Adrenal gland (tissue), 12 donors: ENCODE measurements around the gene FCER1A. TPM values are rescaled to one million over a fixed set of nuclear protein-coding genes. Genes with fewer than 3 reads are reported as not detected.
A peak's percentile ranks its signal among the peaks of the same experiment; 100 is the strongest.
"Not testable (repeated sequence)": the region's sequence is repeated elsewhere in the genome, so short reads cannot be mapped to it uniquely, and the experiment has no call there.

Source experiments
- DNase-seq, 7 donors: peaks; one replicate each; pipeline ENCODE4 v3.0.0-alpha.2; 2019 to 2020
- H3K27ac ChIP-seq, 5 donors: fragments of 200-600 bp; sonication (generic) in 4 of 5; 1 replicate in 3 of 5; 2 replicates in 2 of 5; pipeline versions ENCODE4 v1.5.1 to v1.8.0; 2016 to 2020; ENCODE audit warnings: mild to moderate bottlenecking in 1 of 5
- H3K27me3 ChIP-seq: fragments of 200-600 bp; 2 replicates; pipeline ENCODE4 v1.8.0; 2021
- H3K36me3 ChIP-seq, 2 donors: fragments of 200-600 bp; replicated peaks in 1 of 2; 1 replicate in 1 of 2; 2 replicates in 1 of 2; pipeline versions ENCODE4 v1.5.1 to v1.8.0; 2018 to 2022
- H3K4me1 ChIP-seq, 2 donors: fragments of 200-600 bp; replicated peaks in 1 of 2; 1 replicate in 1 of 2; 2 replicates in 1 of 2; pipeline versions ENCODE4 v1.5.1 to v1.8.0; 2018 to 2021
- H3K4me3 ChIP-seq, 4 donors: fragments of 200-600 bp; sonication (generic) in 3 of 4; one replicate each; pipeline ENCODE4 v1.5.1; 2016 to 2018
- H3K9me3 ChIP-seq, 3 donors: fragments of 200-600 bp; sonication (generic) in 1 of 3; replicated peaks in 1 of 3; 1 replicate in 2 of 3; 2 replicates in 1 of 3; pipeline versions ENCODE4 v1.5.1 to v1.8.0; 2016 to 2021
- CTCF ChIP-seq, 6 experiments: fragments of 450-650 bp in 4 of 6; fragments of 200-600 bp in 2 of 6; sonication (generic) in 1 of 6; IDR thresholded peaks; 1 replicate in 5 of 6; 2 replicates in 1 of 6; pipeline versions ENCODE4 v1.5.1 to v1.8.0; 2016 to 2021; ENCODE audit warnings: antibody characterized with exemption in 6 of 6, mild to moderate bottlenecking in 2 of 6, moderate library complexity in 1 of 6
- POLR2A ChIP-seq, 2 donors: fragments of 450-650 bp; IDR thresholded peaks; one replicate each; pipeline ENCODE4 v1.6.1; 2017; ENCODE audit warnings: antibody characterized with exemption in 2 of 2, mild to moderate bottlenecking in 2 of 2, moderate library complexity in 1 of 2
- WGBS, 4 donors: extraction: QIAGEN DNeasy Blood & Tissue Kit in 2 of 4; methylation state at CpG; one replicate each; pipeline versions ENCODE4 v1.1.5 to v1.1.7; 2013 to 2017; 5-methylcytosine and 5-hydroxymethylcytosine counted together
- intact Hi-C, 2 donors: fragments of 100-400 bp; cut with DNase I; formaldehyde crosslinking; loops; one replicate each; pipeline versions ENCODE4 v1.14.1 to v1.15.0; 2022 to 2023
- polyA plus RNA-seq, 3 donors: library from polyadenylated mRNA; stranded (reverse); fragments of 200-250 nt in 2 of 3; fragments of 350-450 nt in 1 of 3; fragmentation: Illumina TruSeq in 1 of 3; extraction: RNeasy Lipid Tissue Mini Kit (QIAGEN cat#74804) in 1 of 3; gene quantifications; one replicate each; pipeline ENCODE4 v1.2.3, GENCODE V29; 2013 to 2014
- total RNA-seq, 9 donors: library from RNA; depleted of rRNA in 4 of 9; stranded (reverse); fragments of >200 nt in 4 of 9; fragments of 120-200 nt in 1 of 9; fragmentation: NEBNext Ultra II Directional in 1 of 9; extraction: Animal tissue kit (Norgen Biotek cat#: 25700) in 1 of 9; gene quantifications; one replicate each; pipeline versions ENCODE4 v1.1.0 to v1.2.4, GENCODE V29; 2013 to 2023
- donor health status: healthy with polysubstance abuse.
- donor health status: Bipolar disorder and iron deficiency.
- donor health status: DM: yes; HTN: yes; CAD: no.
- donor health status: DM: no; HTN: no; CAD: no.
- donor health status: DM: no; HTN: no; CAD: no.
- donor health status: DM: yes; HTN: yes; CAD: no.

Gene FCER1A
- total and polyA plus RNA-seq, 12 donors, result 0.28 to 2.1 (median 0.68) TPM; not detected in 3

- H3K4me3 ChIP-seq, result no peak overlapping the region
- H3K9me3 ChIP-seq, result no peaks in the 10 kb centered on the region
- intact Hi-C loops, result no loop called here
- no peak overlapping the region for H3K27ac ChIP-seq
- H3K36me3 ChIP-seq, result no peaks in the 10 kb centered on the region
- no peaks in the 10 kb centered on the region for H3K4me1 ChIP-seq
- DNase-seq, result no peak
- H3K27me3 ChIP-seq, result no peaks in the 10 kb centered on the region
- TF ChIP-seq POLR2A (IDR thresholded peaks at IDR 0.05) (no peak), CTCF (IDR thresholded peaks at IDR 0.05) (no peak)
Measured at GRCh38 chr1:159338018-159338417, 35.9 kb downstream of the FCER1A start.

GRCh38 chr1:159339536-159339935 is 37.4 kb downstream of the FCER1A start:
- H3K36me3 ChIP-seq, result no peaks in the 10 kb centered on the region
- intact Hi-C loops, result no loop called here
- peak in 1 of 7 donors; percentile 13 for DNase-seq
- H3K4me3 ChIP-seq, result no peak overlapping the region
- no peak overlapping the region for H3K27ac ChIP-seq
- TF ChIP-seq CTCF (IDR thresholded peaks at IDR 0.05) (no peak), POLR2A (IDR thresholded peaks at IDR 0.05) (no peak)
- 57 to 78% (median 66%) methylated on average over 1 of the region's 1 CpG for WGBS, 4 donors
- no peaks in the 10 kb centered on the region for H3K4me1 ChIP-seq
- no peaks in the 10 kb centered on the region for H3K27me3 ChIP-seq
- H3K9me3 ChIP-seq, result no peaks in the 10 kb centered on the region

GRCh38 chr1:159341736-159342135 is 39.6 kb downstream of the FCER1A start:
- Histone ChIP-seq H3K27me3 (no peaks in the 10 kb centered on the region), H3K9me3 (no peaks in the 10 kb centered on the region), H3K4me3 (no peak overlapping the region), H3K36me3 (no peaks in the 10 kb centered on the region), H3K4me1 (no peaks in the 10 kb centered on the region), H3K27ac (no peak overlapping the region)
- intact Hi-C loops, result no loop called here
- no peak for TF ChIP-seq CTCF (IDR thresholded peaks at IDR 0.05)
- WGBS, 4 donors, result 32 to 47% (median 39%) methylated on average over 2 of the region's 2 CpGs
- no peak for DNase-seq

GRCh38 chr1:159342761-159343425 is 40.8 kb downstream of the FCER1A start:
- Histone ChIP-seq H3K4me3 (no peak overlapping the region), H3K27me3 (no peaks in the 10 kb centered on the region), H3K27ac (no peak overlapping the region), H3K36me3 (no peaks in the 10 kb centered on the region), H3K9me3 (no peaks in the 10 kb centered on the region), H3K4me1 (no peaks in the 10 kb centered on the region)
- intact Hi-C loops, result no loop called here
- TF ChIP-seq CTCF (IDR thresholded peaks at IDR 0.05), result no peak
- DNase-seq, result no peak
- WGBS, 4 donors, result 68 to 77% (median 70%) methylated on average over 4 of the region's 4 CpGs

GRCh38 chr1:159349374-159349773 is 47.2 kb downstream of the FCER1A start:
- DNase-seq, H3K4me3 ChIP-seq, intact Hi-C loops, H3K27ac ChIP-seq, H3K36me3 ChIP-seq, H3K4me1 ChIP-seq, H3K9me3 ChIP-seq, H3K27me3 ChIP-seq: not testable (repeated sequence)
- WGBS, 4 donors, result 78 to 85% (median 81%) methylated on average over 3 of the region's 3 CpGs
